PFSK-1 (cell line): ENCODE measurements around the gene DAAM1.

Source experiments
- FOXP2 ChIP-seq: optimal IDR thresholded peaks from 2 replicates; pipeline ENCODE3; 2011; ENCODE audit warnings: borderline replicate concordance, control low read depth, inconsistent platforms; ENCODE audit not compliant: insufficient read depth; ENCODE audit errors: extremely low read length, extremely low read depth
- POLR2AphosphoS5 ChIP-seq: IDR thresholded peaks from 2 replicates; pipeline ENCODE4 v1.6.1; 2012; ENCODE audit warnings: low read depth, mild to moderate bottlenecking, control low read depth, low read length, moderate library complexity
- REST ChIP-seq, 2 experiments: IDR thresholded peaks; 2 replicates each; pipeline versions ENCODE4 v1.6.1 to v1.8.0; 2011 to 2012; ENCODE audit warnings: low read depth in 2 of 2, low read length in 2 of 2, control low read depth in 1 of 2, inconsistent platforms in 1 of 2, mild to moderate bottlenecking in 1 of 2, moderate library complexity in 1 of 2; ENCODE audit not compliant: insufficient read depth in 1 of 2
- SIN3A ChIP-seq: IDR thresholded peaks from 2 replicates; pipeline ENCODE4 v1.6.1; 2012; ENCODE audit warnings: mild to moderate bottlenecking, low read length, moderate library complexity, borderline replicate concordance; ENCODE audit not compliant: insufficient read depth
- TAF1 ChIP-seq: IDR thresholded peaks from 2 replicates; pipeline ENCODE4 v1.6.1; 2012; ENCODE audit warnings: low read length, control low read depth, borderline replicate concordance; ENCODE audit not compliant: insufficient read depth

The DAAM1 gene

DNA sequence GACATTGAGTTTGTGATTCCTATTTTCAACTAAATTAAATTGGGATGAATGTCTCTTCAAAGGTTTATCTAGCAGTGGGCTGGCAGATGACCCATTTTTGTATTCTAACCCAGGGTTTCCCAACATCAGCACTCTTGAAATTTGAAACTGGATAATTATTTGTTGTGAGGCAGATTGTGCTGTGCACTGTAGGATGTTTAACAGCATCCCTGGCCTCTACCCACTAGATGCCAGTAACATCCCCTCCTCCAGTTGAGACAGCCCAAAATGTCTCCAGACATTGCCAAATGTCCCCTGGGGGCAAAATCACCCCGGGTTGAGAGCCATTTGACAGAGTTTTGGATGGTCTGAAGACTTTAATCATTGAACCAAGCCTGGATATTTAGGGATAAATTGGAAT is 11.1 kb downstream of the DAAM1 start:
- TF ChIP-seq TAF1 (no peak), POLR2AphosphoS5 (no peak), FOXP2 (no peak)

DNA sequence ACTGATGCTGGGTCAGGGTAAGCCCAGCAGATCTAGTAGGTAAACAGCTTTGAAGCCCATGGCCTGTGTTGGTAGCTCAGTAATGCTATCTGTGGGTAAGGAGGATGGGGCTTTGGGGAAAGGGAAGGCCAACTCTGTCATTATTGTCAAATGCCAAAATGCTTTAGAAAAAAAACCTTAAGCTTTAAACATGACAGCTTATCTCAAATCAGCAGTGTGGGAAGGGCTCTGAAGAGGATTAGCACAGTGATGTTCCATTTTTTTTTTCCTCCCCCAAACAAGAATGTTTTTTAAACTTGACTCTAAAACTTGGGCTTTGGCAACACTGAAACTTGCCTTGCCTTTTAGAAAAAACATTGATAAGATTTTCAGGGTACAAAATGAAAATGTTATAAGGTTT is 11.7 kb downstream of the DAAM1 start:
- TF ChIP-seq POLR2AphosphoS5, result no peak

DNA sequence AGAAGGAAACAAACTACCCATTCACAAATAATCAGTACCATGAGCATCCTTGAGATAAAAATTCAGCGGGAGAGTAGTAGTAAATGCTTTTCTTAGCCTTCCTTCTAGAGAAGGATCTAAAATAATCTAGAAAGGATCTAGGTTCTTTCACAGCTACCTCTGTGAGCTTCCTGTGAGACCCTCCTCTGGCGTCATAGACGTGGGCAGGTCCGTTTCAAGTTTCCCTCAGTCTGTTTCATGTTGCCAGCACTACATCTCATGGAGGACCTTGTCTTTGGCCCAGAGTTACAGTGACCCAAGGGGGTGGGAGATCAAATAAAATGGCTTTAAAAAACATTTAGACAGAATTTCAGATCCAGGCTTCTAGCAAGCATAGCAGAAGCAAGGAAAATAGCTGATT is 13.6 kb downstream of the DAAM1 start:
- TF ChIP-seq REST (IDR thresholded peaks at IDR 0.05; ENCODE audit: insufficient read depth in 1 of 2, low read depth in 2 of 2, low read length in 2 of 2) (no peak), SIN3A (no peak), FOXP2 (no peak), TAF1 (no peak), POLR2AphosphoS5 (no peak)

GRCh38 chr14:59204305-59204704 is 15.8 kb downstream of the DAAM1 start:
- TF ChIP-seq SIN3A (no peak), REST (IDR thresholded peaks at IDR 0.05; ENCODE audit: insufficient read depth in 1 of 2, low read depth in 2 of 2, low read length in 2 of 2) (no peak), FOXP2 (no peak), TAF1 (no peak), POLR2AphosphoS5 (no peak)

DNA sequence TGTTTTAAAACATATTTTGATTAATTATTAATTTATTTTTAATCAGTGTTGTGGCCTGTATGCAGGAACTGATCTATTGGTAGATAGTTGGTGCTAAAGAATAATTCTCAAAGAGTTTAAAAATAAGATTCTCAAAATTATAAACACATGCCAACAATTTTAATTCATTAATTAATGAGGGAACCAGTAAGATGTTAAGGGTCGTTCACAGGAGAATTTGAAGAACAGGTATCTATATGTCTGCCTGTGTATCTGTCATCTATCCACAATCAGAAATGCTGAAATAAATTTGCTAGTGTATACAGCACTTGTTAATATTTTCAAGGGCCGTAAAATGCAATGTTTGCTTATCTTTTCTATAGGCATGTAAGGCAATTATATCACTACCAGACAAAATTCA is 18.4 kb downstream of the DAAM1 start:
- no peak for TF ChIP-seq POLR2AphosphoS5
- no peak for TF ChIP-seq SIN3A
- TF ChIP-seq TAF1, result no peak
- no peak for TF ChIP-seq FOXP2

- TF ChIP-seq POLR2AphosphoS5 (no peak), FOXP2 (no peak), SIN3A (no peak), TAF1 (no peak), REST (IDR thresholded peaks at IDR 0.05; ENCODE audit: insufficient read depth in 1 of 2, low read depth in 2 of 2, low read length in 2 of 2) (no peak)
These were observed 19.1 kb downstream of the DAAM1 start for GRCh38 chr14:59207506-59207933.

- TF ChIP-seq FOXP2 (no peak), POLR2AphosphoS5 (no peak), SIN3A (no peak), REST (IDR thresholded peaks at IDR 0.05; ENCODE audit: insufficient read depth in 1 of 2, low read depth in 2 of 2, low read length in 2 of 2) (no peak), TAF1 (no peak)
These were observed 19.9 kb downstream of the DAAM1 start for GRCh38 chr14:59208224-59208814.
